Endodermal cell (in vitro differentiated cells): Measurements from ENCODE around the gene MRPL47. TPM values are rescaled to one million over a fixed set of nuclear protein-coding genes. Genes with fewer than 3 reads are reported as not detected.

ENCODE experiments used
- DNase-seq: peaks from one replicate; pipeline ENCODE4 v3.0.0-alpha.2; 2017
- H3K27ac ChIP-seq: 2 replicates; pipeline ENCODE4 v1.5.1; 2013; ENCODE audit warnings: mild to moderate bottlenecking, low read depth, low read length, moderate library complexity
- H3K27me3 ChIP-seq: 2 replicates; pipeline ENCODE4 v1.6.1; 2013; ENCODE audit warnings: mild to moderate bottlenecking, low read length, moderate library complexity; ENCODE audit not compliant: insufficient read depth, control insufficient read depth, poor library complexity, severe bottlenecking
- H3K36me3 ChIP-seq: 2 replicates; pipeline ENCODE4 v1.7.0; 2013; ENCODE audit warnings: mild to moderate bottlenecking, low read length, moderate library complexity; ENCODE audit not compliant: control insufficient read depth, insufficient read depth
- H3K4me1 ChIP-seq: one replicate; pipeline ENCODE4 v1.7.0; 2013; ENCODE audit warnings: low read length; ENCODE audit not compliant: control insufficient read depth, insufficient read depth
- H3K4me3 ChIP-seq: 2 replicates; pipeline ENCODE4 v1.5.1; 2013; ENCODE audit warnings: mild to moderate bottlenecking, low read length, moderate library complexity
- H3K9ac ChIP-seq: 2 replicates; pipeline ENCODE4 v1.6.1; 2013; ENCODE audit warnings: mild to moderate bottlenecking, low read length, moderate library complexity; ENCODE audit not compliant: poor library complexity, severe bottlenecking; ENCODE audit errors: extremely low read depth
- H3K9me3 ChIP-seq: 2 replicates; pipeline ENCODE4 v1.6.1; 2013; ENCODE audit warnings: mild to moderate bottlenecking, low read length, moderate library complexity; ENCODE audit not compliant: control insufficient read depth
- H3K27ac Mint-ChIP-seq: 2 replicates; pipeline ENCODE4 v1.8.0; 2020; ENCODE audit warnings: mixed read lengths
- H3K27me3 Mint-ChIP-seq: 2 replicates; pipeline ENCODE4 v1.8.0; 2021; ENCODE audit warnings: mild to moderate bottlenecking, mixed read lengths; ENCODE audit not compliant: insufficient read depth
- H3K36me3 Mint-ChIP-seq: 2 replicates; pipeline ENCODE4 v1.8.0; 2020; ENCODE audit warnings: low read depth, mixed read lengths
- H3K4me1 Mint-ChIP-seq: 2 replicates; pipeline ENCODE4 v1.8.0; 2020; ENCODE audit warnings: mixed read lengths
- H3K4me3 Mint-ChIP-seq: 2 replicates; pipeline ENCODE4 v1.8.0; 2020; ENCODE audit warnings: mild to moderate bottlenecking, moderate library complexity, mixed read lengths
- H3K9me3 Mint-ChIP-seq: 2 replicates; pipeline ENCODE4 v1.8.0; 2020; ENCODE audit warnings: mild to moderate bottlenecking, mixed read lengths
- WGBS, 2 experiments: methylation state at CpG; one replicate each; pipeline versions ENCODE4 v1.1.5 to v1.1.7; 2013; ENCODE audit warnings: missing lambda C conversion rate in 2 of 2, mixed read lengths in 1 of 2; ENCODE audit not compliant: insufficient coverage in 1 of 2, insufficient read length in 1 of 2; 5-methylcytosine and 5-hydroxymethylcytosine counted together
- total RNA-seq, 2 donors: library from RNA; stranded (reverse); fragmentation: NEBNext Ultra II Directional in 1 of 2; extraction: Animal tissue kit (Norgen Biotek cat#: 25700) in 1 of 2; gene quantifications; 2 replicates in 1 of 2; 3 replicates in 1 of 2; pipeline ENCODE4 v1.2.1, GENCODE V29; 2021
- TF ChIP-seq, protein P1 (sequence below): fragments of 200-600 bp; sonication (generic); conservative IDR thresholded peaks from 2 replicates; pipeline ENCODE4 v1.5.0; 2021; ENCODE audit warnings: antibody characterized with exemption, mild to moderate bottlenecking

The MRPL47 gene
- total RNA-seq, 2 donors from 2014 or later: 63.8 to 74.8 TPM

DNA sequence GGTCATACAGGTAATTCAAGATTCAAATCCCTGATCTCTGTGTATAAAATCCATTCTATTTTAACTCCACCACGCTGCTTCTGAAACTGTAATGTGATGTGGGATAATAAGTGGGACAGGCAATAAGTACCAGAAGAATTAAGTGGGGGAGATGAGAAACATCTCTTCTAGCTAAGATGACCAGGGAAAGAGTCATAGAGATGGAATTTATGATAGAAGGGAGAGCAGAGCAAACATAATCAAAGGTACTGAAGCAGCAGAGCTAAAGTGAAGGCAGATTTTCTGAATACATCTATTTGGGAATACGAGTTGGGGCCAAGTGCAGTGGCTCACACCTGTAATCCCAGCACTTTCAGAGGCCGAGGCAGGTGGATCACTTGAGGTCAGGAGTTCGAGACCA is 4.9 kb downstream of the MRPL47 start:
- 94 to 100% methylated on average over 3 to 4 of the region's 4 CpGs for WGBS, 2 experiments

DNA sequence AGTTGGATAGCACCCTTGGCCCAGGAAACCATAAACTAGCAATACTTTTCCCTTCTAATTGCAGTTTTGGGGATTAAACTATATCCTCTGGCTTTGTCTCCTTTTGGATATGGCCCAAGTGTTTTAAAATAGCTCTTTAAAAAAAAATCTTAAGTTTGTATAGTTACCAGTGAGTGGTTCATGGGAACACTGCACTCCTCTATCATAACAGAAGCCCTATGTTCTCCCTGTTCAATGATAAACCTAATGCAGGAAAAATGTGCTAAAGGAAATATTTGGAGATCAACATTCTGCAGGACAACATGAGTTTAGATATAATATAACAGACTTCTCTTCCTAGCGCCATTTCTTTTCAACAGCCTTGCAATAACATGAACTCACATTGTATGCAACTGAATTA is 13.1 kb downstream of the MRPL47 start:
- H3K9me3 ChIP-seq: no peaks in the 10 kb centered on the region
- peaks cover 12% of the 10 kb centered on the region for H3K4me1 Mint-ChIP-seq
- H3K4me3 Mint-ChIP-seq: no peak overlapping the region
- H3K9me3 Mint-ChIP-seq: no peaks in the 10 kb centered on the region
- TF ChIP-seq, protein P1, sequence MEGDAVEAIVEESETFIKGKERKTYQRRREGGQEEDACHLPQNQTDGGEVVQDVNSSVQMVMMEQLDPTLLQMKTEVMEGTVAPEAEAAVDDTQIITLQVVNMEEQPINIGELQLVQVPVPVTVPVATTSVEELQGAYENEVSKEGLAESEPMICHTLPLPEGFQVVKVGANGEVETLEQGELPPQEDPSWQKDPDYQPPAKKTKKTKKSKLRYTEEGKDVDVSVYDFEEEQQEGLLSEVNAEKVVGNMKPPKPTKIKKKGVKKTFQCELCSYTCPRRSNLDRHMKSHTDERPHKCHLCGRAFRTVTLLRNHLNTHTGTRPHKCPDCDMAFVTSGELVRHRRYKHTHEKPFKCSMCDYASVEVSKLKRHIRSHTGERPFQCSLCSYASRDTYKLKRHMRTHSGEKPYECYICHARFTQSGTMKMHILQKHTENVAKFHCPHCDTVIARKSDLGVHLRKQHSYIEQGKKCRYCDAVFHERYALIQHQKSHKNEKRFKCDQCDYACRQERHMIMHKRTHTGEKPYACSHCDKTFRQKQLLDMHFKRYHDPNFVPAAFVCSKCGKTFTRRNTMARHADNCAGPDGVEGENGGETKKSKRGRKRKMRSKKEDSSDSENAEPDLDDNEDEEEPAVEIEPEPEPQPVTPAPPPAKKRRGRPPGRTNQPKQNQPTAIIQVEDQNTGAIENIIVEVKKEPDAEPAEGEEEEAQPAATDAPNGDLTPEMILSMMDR: no peak
- peaks cover 88% of the 10 kb centered on the region for H3K36me3 ChIP-seq
- H3K27ac ChIP-seq: no peak overlapping the region
- H3K36me3 Mint-ChIP-seq: peaks cover 72% of the 10 kb centered on the region
- WGBS, 2 experiments: 92% methylated on average over 1 of the region's 1 CpG; no CpG with 5 or more reads in 1 of the 2 experiments
- H3K4me3 ChIP-seq: no peak overlapping the region
- no peak for DNase-seq
- H3K9ac ChIP-seq: no peak overlapping the region
- H3K27me3 ChIP-seq: no peaks in the 10 kb centered on the region
- no peaks in the 10 kb centered on the region for H3K27me3 Mint-ChIP-seq
- H3K4me1 ChIP-seq: peaks cover 10% of the 10 kb centered on the region
- H3K27ac Mint-ChIP-seq: no peak overlapping the region

More for the DNA sequence above, 4.9 kb downstream of the MRPL47 start:
- H3K4me3 ChIP-seq: no peak overlapping the region
- Mint-ChIP-seq H3K4me3 (no peak overlapping the region), H3K27ac (no peak overlapping the region), H3K36me3 (peaks cover 63% of the 10 kb centered on the region), H3K27me3 (no peaks in the 10 kb centered on the region), H3K9me3 (no peaks in the 10 kb centered on the region), H3K4me1 (no peaks in the 10 kb centered on the region)
- H3K9me3 ChIP-seq: no peaks in the 10 kb centered on the region
- no peak overlapping the region for H3K27ac ChIP-seq
- H3K9ac ChIP-seq: no peak overlapping the region
- TF ChIP-seq, protein P1: no peak
- H3K4me1 ChIP-seq: peaks cover 2% of the 10 kb centered on the region
- H3K36me3 ChIP-seq: peaks cover 70% of the 10 kb centered on the region
- H3K27me3 ChIP-seq: no peaks in the 10 kb centered on the region
- no peak for DNase-seq

GRCh38 chr3:179590669-179591068 is 13.8 kb downstream of the MRPL47 start:
- no peaks in the 10 kb centered on the region for H3K9me3 ChIP-seq
- 91 to 100% methylated on average over 1 to 2 of the region's 2 CpGs for WGBS, 2 experiments
- peaks cover 12% of the 10 kb centered on the region for H3K4me1 Mint-ChIP-seq
- H3K36me3 ChIP-seq: peaks cover 89% of the 10 kb centered on the region
- no peak overlapping the region for H3K4me3 Mint-ChIP-seq
- no peak overlapping the region for H3K27ac ChIP-seq
- H3K36me3 Mint-ChIP-seq: peaks cover 72% of the 10 kb centered on the region
- no peaks in the 10 kb centered on the region for H3K27me3 Mint-ChIP-seq
- no peak overlapping the region for H3K9ac ChIP-seq
- H3K27ac Mint-ChIP-seq: no peak overlapping the region
- H3K4me1 ChIP-seq: peaks cover 10% of the 10 kb centered on the region
- H3K4me3 ChIP-seq: no peak overlapping the region
- no peaks in the 10 kb centered on the region for H3K27me3 ChIP-seq
- no peak for DNase-seq
- no peaks in the 10 kb centered on the region for H3K9me3 Mint-ChIP-seq
- TF ChIP-seq, protein P1: no peak
